ENCODE results near the gene RCSD1.

GRCh38 chr1:167704715-167705114 is 74.7 kb downstream of the RCSD1 start:
- TF ChIP-seq CTCF (IDR thresholded peaks at IDR 0.05) (no peak), POLR2A (IDR thresholded peaks at IDR 0.05) (no peak)

All from lower leg skin (tissue), 3 donors.